ENCODE measurements around the gene PTP4A1. TPM values are rescaled to one million over a fixed set of nuclear protein-coding genes. Genes with fewer than 3 reads are reported as not detected.

PTP4A1 gene
- total RNA-seq, 4 donors from 2014 or later: 27.7 to 54.5 (median 39.7) TPM

DNA sequence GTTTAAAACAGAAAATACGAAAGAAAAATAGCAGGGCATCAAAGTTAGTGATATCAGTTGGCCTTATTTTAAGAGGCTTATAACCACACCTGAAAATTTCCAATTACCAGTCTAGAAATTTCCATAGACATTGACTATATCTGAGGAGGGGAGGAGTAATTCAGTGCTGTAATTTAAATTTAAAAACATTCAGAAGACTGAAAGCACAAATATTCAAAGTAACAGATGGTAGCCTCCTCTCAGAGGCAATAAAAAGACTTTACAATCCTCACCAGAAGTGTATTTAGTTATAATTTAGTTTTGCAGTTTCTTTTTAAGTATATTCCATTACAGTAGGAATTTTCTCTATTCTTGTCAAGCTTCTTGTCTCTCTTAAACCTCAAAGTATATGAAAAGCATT is 18.4 kb upstream of the PTP4A1 start:
- no peak for ATAC-seq
- Histone ChIP-seq H3K9me3 (no peaks in the 10 kb centered on the region), H3K4me1 (no peaks in the 10 kb centered on the region), H3K36me3 (no peaks in the 10 kb centered on the region), H3K4me3 (no peak overlapping the region), H3K27me3 (no peaks in the 10 kb centered on the region), H3K27ac (no peak overlapping the region)
- 65 to 89% methylated on average over 1 of the region's 1 CpG for WGBS, 2 donors (ENCODE audit: low coverage in 1 of 2)
- TF ChIP-seq POLR2AphosphoS5 (IDR thresholded peaks at IDR 0.05): no peak
- TF ChIP-seq POLR2A (IDR thresholded peaks at IDR 0.05): no peak
- TF ChIP-seq, protein P1, sequence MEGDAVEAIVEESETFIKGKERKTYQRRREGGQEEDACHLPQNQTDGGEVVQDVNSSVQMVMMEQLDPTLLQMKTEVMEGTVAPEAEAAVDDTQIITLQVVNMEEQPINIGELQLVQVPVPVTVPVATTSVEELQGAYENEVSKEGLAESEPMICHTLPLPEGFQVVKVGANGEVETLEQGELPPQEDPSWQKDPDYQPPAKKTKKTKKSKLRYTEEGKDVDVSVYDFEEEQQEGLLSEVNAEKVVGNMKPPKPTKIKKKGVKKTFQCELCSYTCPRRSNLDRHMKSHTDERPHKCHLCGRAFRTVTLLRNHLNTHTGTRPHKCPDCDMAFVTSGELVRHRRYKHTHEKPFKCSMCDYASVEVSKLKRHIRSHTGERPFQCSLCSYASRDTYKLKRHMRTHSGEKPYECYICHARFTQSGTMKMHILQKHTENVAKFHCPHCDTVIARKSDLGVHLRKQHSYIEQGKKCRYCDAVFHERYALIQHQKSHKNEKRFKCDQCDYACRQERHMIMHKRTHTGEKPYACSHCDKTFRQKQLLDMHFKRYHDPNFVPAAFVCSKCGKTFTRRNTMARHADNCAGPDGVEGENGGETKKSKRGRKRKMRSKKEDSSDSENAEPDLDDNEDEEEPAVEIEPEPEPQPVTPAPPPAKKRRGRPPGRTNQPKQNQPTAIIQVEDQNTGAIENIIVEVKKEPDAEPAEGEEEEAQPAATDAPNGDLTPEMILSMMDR (IDR thresholded peaks at IDR 0.05): no peak
- TF ChIP-seq EP300 (IDR thresholded peaks at IDR 0.05): no peak

DNA sequence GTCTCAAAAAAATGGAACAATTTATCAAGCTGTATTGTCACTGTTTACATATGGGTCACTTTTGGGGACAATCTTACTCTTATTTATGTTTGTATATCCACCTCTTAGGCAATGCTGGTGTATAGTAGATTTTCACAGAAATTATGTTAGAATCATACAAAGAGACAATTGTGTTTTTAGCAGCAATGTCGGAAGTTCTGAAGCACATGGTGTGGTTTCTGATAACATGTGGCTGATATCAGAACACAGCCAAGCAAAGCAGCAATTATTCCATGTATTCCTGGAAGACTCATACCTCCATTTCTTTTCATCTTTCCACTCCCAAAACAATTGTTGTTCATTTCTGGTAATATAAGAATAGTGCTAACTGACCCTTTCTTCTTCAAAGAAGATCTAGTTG is 17.5 kb upstream of the PTP4A1 start:
- no peaks in the 10 kb centered on the region for H3K9me3 ChIP-seq
- no peaks in the 10 kb centered on the region for H3K27me3 ChIP-seq
- no peak overlapping the region for H3K27ac ChIP-seq
- ATAC-seq: no peak
- no peaks in the 10 kb centered on the region for H3K4me1 ChIP-seq
- no peaks in the 10 kb centered on the region for H3K36me3 ChIP-seq
- TF ChIP-seq POLR2A (IDR thresholded peaks at IDR 0.05): no peak
- TF ChIP-seq POLR2AphosphoS5 (IDR thresholded peaks at IDR 0.05): no peak
- no peak for TF ChIP-seq EP300 (IDR thresholded peaks at IDR 0.05)
- TF ChIP-seq, protein P1 (IDR thresholded peaks at IDR 0.05): no peak
- no peak overlapping the region for H3K4me3 ChIP-seq
- 63 to 87% methylated on average over 1 of the region's 1 CpG for WGBS, 2 donors (ENCODE audit: low coverage in 1 of 2)

DNA sequence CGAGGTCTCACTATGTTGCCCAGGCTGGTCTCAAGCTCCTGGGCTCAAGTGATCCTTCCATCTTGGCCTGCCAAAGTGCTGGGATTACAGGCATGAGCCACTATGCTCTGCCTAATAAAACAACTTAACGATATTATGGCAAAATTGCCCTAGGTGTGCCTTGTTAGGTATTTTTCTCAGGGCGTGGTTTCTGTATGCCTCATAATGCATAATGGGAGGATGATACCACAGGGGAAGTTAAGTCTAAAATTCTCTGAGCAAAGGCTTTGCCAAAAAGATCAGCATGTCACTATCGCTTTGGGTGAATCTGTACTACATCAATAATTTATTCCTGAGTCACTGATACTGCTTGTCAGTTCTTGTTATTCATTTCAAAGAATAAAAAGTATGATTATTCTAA is 15.9 kb upstream of the PTP4A1 start:
- Histone ChIP-seq H3K27ac (no peak overlapping the region), H3K36me3 (no peaks in the 10 kb centered on the region), H3K9me3 (no peaks in the 10 kb centered on the region), H3K27me3 (no peaks in the 10 kb centered on the region), H3K4me1 (no peaks in the 10 kb centered on the region), H3K4me3 (no peak overlapping the region)
- 81 to 87% methylated on average over 3 to 4 of the region's 4 CpGs for WGBS, 2 donors (ENCODE audit: low coverage in 1 of 2)
- no peak for ATAC-seq
- TF ChIP-seq POLR2AphosphoS5 (IDR thresholded peaks at IDR 0.05) (no peak), EP300 (IDR thresholded peaks at IDR 0.05) (no peak), POLR2A (IDR thresholded peaks at IDR 0.05) (no peak)
- TF ChIP-seq, protein P1 (IDR thresholded peaks at IDR 0.05): no peak

GRCh38 chr6:63558278-63558677 is 14.0 kb upstream of the PTP4A1 start:
- no peak for ATAC-seq

GRCh38 chr6:63560801-63561287 is 11.4 kb upstream of the PTP4A1 start:
- H3K4me1 ChIP-seq: peaks cover 0 to 7% (median 0%) of the 10 kb centered on the region in 3 donors
- H3K27me3 ChIP-seq: no peaks in the 10 kb centered on the region
- TF ChIP-seq POLR2AphosphoS5 (IDR thresholded peaks at IDR 0.05): no peak
- no peak for TF ChIP-seq POLR2A (IDR thresholded peaks at IDR 0.05)
- no peak for TF ChIP-seq EP300 (IDR thresholded peaks at IDR 0.05)
- TF ChIP-seq, protein P1 (IDR thresholded peaks at IDR 0.05): no peak
- WGBS, 2 donors (ENCODE audit: low coverage in 1 of 2): 46 to 50% methylated on average over 1 of the region's 1 CpG
- H3K9me3 ChIP-seq: no peaks in the 10 kb centered on the region
- no peak for ATAC-seq
- no peak overlapping the region for H3K27ac ChIP-seq
- H3K36me3 ChIP-seq: no peaks in the 10 kb centered on the region
- no peak overlapping the region for H3K4me3 ChIP-seq

More at GRCh38 chr6:63558278-63558677, 14.0 kb upstream of the PTP4A1 start:
- TF ChIP-seq POLR2AphosphoS5 (IDR thresholded peaks at IDR 0.05): no peak
- TF ChIP-seq, protein P1 (IDR thresholded peaks at IDR 0.05): no peak
- TF ChIP-seq POLR2A (IDR thresholded peaks at IDR 0.05): no peak
- TF ChIP-seq EP300 (IDR thresholded peaks at IDR 0.05): no peak
- no peaks in the 10 kb centered on the region for H3K4me1 ChIP-seq
- H3K9me3 ChIP-seq: no peaks in the 10 kb centered on the region
- H3K4me3 ChIP-seq: no peak overlapping the region
- H3K27me3 ChIP-seq: no peaks in the 10 kb centered on the region
- H3K27ac ChIP-seq: no peak overlapping the region
- no peaks in the 10 kb centered on the region for H3K36me3 ChIP-seq

Measured in gastroesophageal sphincter (tissue), 4 donors.